Loucy (cell line): Measurements from ENCODE around the gene BMAL2.

ENCODE experiments used
- CTCF ChIP-seq: fragments of 200-600 bp; sonication (generic); conservative IDR thresholded peaks from 2 replicates; pipeline ENCODE4 v1.5.1; 2014; ENCODE audit warnings: mild to moderate bottlenecking, antibody characterized with exemption, low read length
- EZH2phosphoT487 ChIP-seq: fragments of 200-600 bp; IDR thresholded peaks from 2 replicates; pipeline ENCODE4 v1.6.1; 2018; ENCODE audit warnings: antibody characterized with exemption, mild to moderate bottlenecking, moderate library complexity, borderline replicate concordance

DNA sequence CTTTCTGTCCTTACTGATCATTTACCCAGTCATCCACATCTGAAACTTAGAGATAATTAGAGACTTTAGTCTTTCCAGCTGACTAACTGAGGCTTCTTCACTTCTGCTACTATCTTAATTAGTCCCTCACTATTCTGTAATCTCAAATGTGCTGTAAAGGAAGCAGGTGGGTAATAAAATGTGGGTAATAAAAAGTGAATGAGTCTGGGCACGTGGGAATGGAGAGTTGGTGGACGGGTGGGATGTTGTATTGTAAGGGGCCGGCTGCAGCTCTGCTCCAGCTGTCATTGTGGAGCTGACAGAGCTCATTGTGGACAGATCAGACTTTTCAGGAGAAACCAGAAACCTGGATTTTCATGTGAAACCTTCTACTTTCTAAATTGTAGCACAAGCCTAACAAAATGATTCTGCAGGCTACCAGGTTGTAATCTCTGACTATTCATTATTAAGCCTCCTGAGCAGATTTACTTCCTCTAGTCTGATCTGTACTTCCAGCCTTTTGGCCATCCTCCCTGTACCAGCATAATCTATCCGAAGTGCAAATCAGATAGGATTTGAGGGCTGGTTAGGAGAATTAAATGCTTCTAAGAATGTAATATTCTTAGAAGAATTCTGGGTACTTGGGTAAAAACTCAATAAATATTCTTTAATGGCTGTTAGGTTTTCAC lies 42.0 kb upstream of the BMAL2 start:
- TF ChIP-seq CTCF = no peak
- no peak for TF ChIP-seq EZH2phosphoT487
